Suprapubic skin (tissue), 4 donors: ENCODE data around the gene ABCF2. TPM values are rescaled to one million over a fixed set of nuclear protein-coding genes. Genes with fewer than 3 reads are reported as not detected.

Experiments
- DNase-seq, 2 donors: peaks; one replicate each; pipeline ENCODE4 v3.0.0-alpha.2; 2019; ENCODE audit warnings: low spot score in 2 of 2
- H3K27ac ChIP-seq: fragments of 200-600 bp; sonication (generic); one replicate; pipeline ENCODE4 v1.5.1; 2019
- H3K27me3 ChIP-seq: fragments of 200-600 bp; sonication (generic); one replicate; pipeline ENCODE4 v1.5.1; 2019
- H3K36me3 ChIP-seq: fragments of 200-600 bp; sonication (generic); one replicate; pipeline ENCODE4 v1.5.1; 2019
- H3K4me1 ChIP-seq: fragments of 200-600 bp; sonication (generic); one replicate; pipeline ENCODE4 v1.5.1; 2019
- H3K4me3 ChIP-seq: fragments of 200-600 bp; sonication (generic); one replicate; pipeline ENCODE4 v1.5.1; 2019; ENCODE audit warnings: mild to moderate bottlenecking
- H3K9me3 ChIP-seq: fragments of 200-600 bp; sonication (generic); one replicate; pipeline ENCODE4 v1.5.1; 2019
- CTCF ChIP-seq, 2 donors: fragments of 200-600 bp in 1 of 2; fragments of 450-650 bp in 1 of 2; sonication (generic) in 1 of 2; IDR thresholded peaks; one replicate each; pipeline ENCODE4 v1.5.1; 2016 to 2019; ENCODE audit warnings: antibody characterized with exemption in 2 of 2, mild to moderate bottlenecking in 1 of 2, moderate library complexity in 1 of 2
- EP300 ChIP-seq: sonication (generic); formaldehyde crosslinking; IDR thresholded peaks from one replicate; pipeline ENCODE4 v1.6.1; 2017; ENCODE audit warnings: antibody characterized with exemption
- POLR2A ChIP-seq, 2 donors: fragments of 450-650 bp; IDR thresholded peaks; one replicate each; pipeline ENCODE4 v1.6.1; 2017; ENCODE audit warnings: antibody characterized with exemption in 2 of 2, mild to moderate bottlenecking in 2 of 2, moderate library complexity in 2 of 2
- POLR2AphosphoS5 ChIP-seq, 3 donors: sonication (generic); formaldehyde crosslinking; IDR thresholded peaks; one replicate each; pipeline ENCODE4 v1.6.1; 2017; ENCODE audit warnings: antibody characterized with exemption in 3 of 3
- WGBS: methylation state at CpG from one replicate; pipeline ENCODE4 v1.1.5; 2018; 5-methylcytosine and 5-hydroxymethylcytosine counted together
- total RNA-seq, 4 donors: library from RNA; depleted of rRNA; stranded (reverse); fragments of >200 nt; gene quantifications; one replicate each; pipeline ENCODE4 v1.1.0, GENCODE V29; 2016

ABCF2 gene
- total RNA-seq, 4 donors from 2014 or later, result 25.3 to 96.5 (median 40.1) TPM

- H3K36me3 ChIP-seq, result no peaks in the 10 kb centered on the region
- no peak overlapping the region for H3K4me3 ChIP-seq
- no peaks in the 10 kb centered on the region for H3K9me3 ChIP-seq
- H3K27ac ChIP-seq, result no peak overlapping the region
- peaks cover 26% of the 10 kb centered on the region for H3K27me3 ChIP-seq
- WGBS, result 74% methylated on average over 4 of the region's 4 CpGs
- DNase-seq, result no peak
- TF ChIP-seq POLR2AphosphoS5 (IDR thresholded peaks at IDR 0.05) (no peak), CTCF (IDR thresholded peaks at IDR 0.05) (no peak), EP300 (no peak), POLR2A (IDR thresholded peaks at IDR 0.05) (no peak)
- H3K4me1 ChIP-seq, result no peaks in the 10 kb centered on the region
Measured at GRCh38 chr7:151179946-151180345, 47.1 kb downstream of the ABCF2 start.

GRCh38 chr7:151179287-151179860, 47.6 kb downstream of the ABCF2 start:
- Histone ChIP-seq H3K9me3 (no peaks in the 10 kb centered on the region), H3K27ac (no peak overlapping the region), H3K36me3 (no peaks in the 10 kb centered on the region), H3K27me3 (peaks cover 32% of the 10 kb centered on the region), H3K4me3 (no peak overlapping the region), H3K4me1 (no peaks in the 10 kb centered on the region)
- 67% methylated on average over 8 of the region's 8 CpGs for WGBS
- TF ChIP-seq POLR2A (IDR thresholded peaks at IDR 0.05) (no peak), EP300 (no peak), POLR2AphosphoS5 (IDR thresholded peaks at IDR 0.05) (no peak), CTCF (IDR thresholded peaks at IDR 0.05) (no peak)
- no peak for DNase-seq

DNA sequence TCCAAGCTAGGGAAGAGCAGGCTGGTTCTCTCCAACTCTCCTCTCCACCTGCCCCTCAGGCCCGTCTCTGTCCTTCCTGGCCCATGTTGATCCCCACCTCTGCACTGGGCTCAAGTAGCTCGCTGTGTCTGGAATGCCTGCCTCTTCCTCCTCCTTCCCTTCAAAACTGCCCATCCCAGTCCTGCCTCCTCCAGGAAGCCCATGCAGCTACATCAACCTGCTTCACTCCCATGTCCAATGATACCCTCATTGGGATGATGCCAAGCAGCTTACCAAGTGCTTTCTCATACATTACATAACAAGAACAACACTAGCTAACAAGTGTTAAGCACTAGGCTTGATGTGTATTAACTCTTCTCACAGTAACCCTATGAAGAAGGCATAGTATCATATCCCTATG, 48.2 kb downstream of the ABCF2 start:
- no peak for DNase-seq
- peaks cover 37% of the 10 kb centered on the region for H3K27me3 ChIP-seq
- H3K27ac ChIP-seq, result no peak overlapping the region
- no peaks in the 10 kb centered on the region for H3K36me3 ChIP-seq
- no peaks in the 10 kb centered on the region for H3K4me1 ChIP-seq
- WGBS, result 60% methylated on average over 2 of the region's 2 CpGs
- no peak overlapping the region for H3K4me3 ChIP-seq
- H3K9me3 ChIP-seq, result no peaks in the 10 kb centered on the region
- TF ChIP-seq POLR2AphosphoS5 (IDR thresholded peaks at IDR 0.05) (no peak), POLR2A (IDR thresholded peaks at IDR 0.05) (no peak)

DNA sequence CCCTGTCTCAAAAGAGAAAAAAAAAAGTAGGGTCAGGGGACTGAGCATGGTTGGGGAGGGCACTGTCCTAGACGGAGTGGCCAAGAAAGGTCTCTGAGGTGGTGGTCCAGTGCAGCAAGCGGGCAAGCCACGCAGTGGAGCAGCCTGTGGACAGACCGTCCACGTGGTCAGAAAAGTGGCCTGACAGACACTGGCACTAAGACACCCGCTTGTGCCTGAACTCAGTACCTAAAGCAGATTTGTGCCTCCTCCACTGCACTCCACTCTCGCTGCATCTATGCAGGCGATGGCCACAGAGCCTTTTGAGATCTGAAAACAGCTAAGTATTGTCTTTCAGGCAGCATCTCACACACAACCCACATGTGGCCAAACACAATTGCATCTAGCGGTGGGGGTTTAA, 48.8 kb downstream of the ABCF2 start:
- TF ChIP-seq POLR2A (IDR thresholded peaks at IDR 0.05), result no peak
- no peak for TF ChIP-seq EP300
- no peak for TF ChIP-seq CTCF (IDR thresholded peaks at IDR 0.05)
- TF ChIP-seq POLR2AphosphoS5 (IDR thresholded peaks at IDR 0.05), result no peak
- Histone ChIP-seq H3K4me1 (no peaks in the 10 kb centered on the region), H3K9me3 (no peaks in the 10 kb centered on the region), H3K4me3 (no peak overlapping the region), H3K27me3 (peaks cover 43% of the 10 kb centered on the region), H3K36me3 (no peaks in the 10 kb centered on the region), H3K27ac (no peak overlapping the region)
- 80% methylated on average over 8 of the region's 9 CpGs for WGBS
- DNase-seq, result no peak

- H3K9me3 ChIP-seq, result no peaks in the 10 kb centered on the region
- H3K36me3 ChIP-seq, result no peaks in the 10 kb centered on the region
- TF ChIP-seq POLR2AphosphoS5 (IDR thresholded peaks at IDR 0.05) (no peak), CTCF (IDR thresholded peaks at IDR 0.05) (no peak), POLR2A (IDR thresholded peaks at IDR 0.05) (no peak), EP300 (no peak)
- H3K27ac ChIP-seq, result no peak overlapping the region
- no peak overlapping the region for H3K4me3 ChIP-seq
- H3K27me3 ChIP-seq, result peaks cover 49% of the 10 kb centered on the region
- no peak for DNase-seq
- WGBS, result 93% methylated on average over 1 of the region's 1 CpG
- H3K4me1 ChIP-seq, result no peaks in the 10 kb centered on the region
Measured at GRCh38 chr7:151177310-151177709, 49.7 kb downstream of the ABCF2 start.

DNA sequence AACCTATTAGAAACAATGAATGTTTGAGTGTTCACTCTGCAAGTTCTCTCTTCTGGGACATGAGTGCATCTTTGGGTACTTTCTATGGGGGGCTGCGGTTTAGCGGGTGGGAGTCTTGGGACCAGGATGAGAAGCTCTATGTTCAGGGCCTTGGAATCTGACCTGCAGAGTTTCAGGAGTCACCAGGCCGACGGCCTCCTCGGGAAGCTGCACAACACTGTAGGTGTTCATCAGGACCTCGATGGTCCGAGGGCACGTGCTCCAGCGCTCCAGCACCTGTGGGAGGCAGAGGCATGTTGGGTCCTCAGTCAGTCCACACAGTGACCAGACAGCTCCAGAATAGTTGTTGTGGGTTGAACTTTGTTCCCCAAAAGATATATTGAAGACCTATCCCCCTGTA, 50.6 kb downstream of the ABCF2 start:
- Histone ChIP-seq H3K9me3 (no peaks in the 10 kb centered on the region), H3K4me1 (no peaks in the 10 kb centered on the region), H3K36me3 (no peaks in the 10 kb centered on the region), H3K27me3 (peaks cover 51% of the 10 kb centered on the region), H3K4me3 (no peak overlapping the region), H3K27ac (no peak overlapping the region)
- WGBS, result 96% methylated on average over 9 of the region's 9 CpGs
- TF ChIP-seq CTCF (IDR thresholded peaks at IDR 0.05) (no peak), POLR2A (IDR thresholded peaks at IDR 0.05) (no peak), POLR2AphosphoS5 (IDR thresholded peaks at IDR 0.05) (no peak), EP300 (no peak)
- DNase-seq, result no peak
